Prostate gland (tissue), 2 donors: ENCODE measurements around the gene UBA52. TPM values are rescaled to one million over a fixed set of nuclear protein-coding genes. Genes with fewer than 3 reads are reported as not detected.

Experiments
- DNase-seq: peaks from one replicate; pipeline ENCODE4 v3.0.0-alpha.2; 2019; ENCODE audit warnings: low spot score
- H3K27ac ChIP-seq, 2 donors: fragments of 200-600 bp; sonication (generic); 2 replicates each; pipeline ENCODE4 v1.5.1; 2017 to 2019
- H3K27me3 ChIP-seq: fragments of 200-600 bp; sonication (generic); replicated peaks from 2 replicates; pipeline ENCODE4 v1.5.1; 2019; ENCODE audit not compliant: insufficient read depth
- H3K36me3 ChIP-seq, 2 donors: fragments of 200-600 bp; sonication (generic); 1 replicate in 1 of 2; 2 replicates in 1 of 2; pipeline versions ENCODE4 v1.5.1 to v1.8.1; 2017 to 2019
- H3K4me1 ChIP-seq: fragments of 200-600 bp; sonication (generic); replicated peaks from 2 replicates; pipeline ENCODE4 v1.5.1; 2019
- H3K4me3 ChIP-seq, 2 donors: fragments of 200-600 bp; sonication (generic); 2 replicates each; pipeline ENCODE4 v1.5.1; 2017 to 2019
- H3K9me3 ChIP-seq: fragments of 200-600 bp; sonication (generic); 2 replicates; pipeline ENCODE4 v1.5.1; 2017
- POLR2A ChIP-seq: fragments of 450-650 bp; IDR thresholded peaks from one replicate; pipeline ENCODE4 v1.6.1; 2016; ENCODE audit warnings: antibody characterized with exemption, mild to moderate bottlenecking
- POLR2AphosphoS5 ChIP-seq: sonication (generic); formaldehyde crosslinking; IDR thresholded peaks from one replicate; pipeline ENCODE4 v1.6.1; 2017; ENCODE audit warnings: antibody characterized with exemption
- WGBS: methylation state at CpG from one replicate; pipeline ENCODE4 v1.1.5; 2018; 5-methylcytosine and 5-hydroxymethylcytosine counted together
- intact Hi-C: fragments of 100-400 bp; cut with DNase I; formaldehyde crosslinking; loops from one replicate; pipeline ENCODE4 v1.14.2; 2022
- total RNA-seq, 2 donors: library from RNA; depleted of rRNA; stranded (reverse); fragments of >200 nt; gene quantifications; one replicate each; pipeline ENCODE4 v1.1.0, GENCODE V29; 2016
- TF ChIP-seq, protein P1 (sequence below), 4 experiments: fragments of 200-600 bp in 2 of 4; fragments of 450-650 bp in 2 of 4; sonication (generic) in 2 of 4; IDR thresholded peaks; 1 replicate in 3 of 4; 2 replicates in 1 of 4; pipeline ENCODE4 v1.5.1; 2016 to 2019; ENCODE audit warnings: antibody characterized with exemption in 4 of 4, mild to moderate bottlenecking in 2 of 4, moderate library complexity in 2 of 4

Gene UBA52
- total RNA-seq, 2 donors from 2014 or later, result 646 to 738 TPM

DNA sequence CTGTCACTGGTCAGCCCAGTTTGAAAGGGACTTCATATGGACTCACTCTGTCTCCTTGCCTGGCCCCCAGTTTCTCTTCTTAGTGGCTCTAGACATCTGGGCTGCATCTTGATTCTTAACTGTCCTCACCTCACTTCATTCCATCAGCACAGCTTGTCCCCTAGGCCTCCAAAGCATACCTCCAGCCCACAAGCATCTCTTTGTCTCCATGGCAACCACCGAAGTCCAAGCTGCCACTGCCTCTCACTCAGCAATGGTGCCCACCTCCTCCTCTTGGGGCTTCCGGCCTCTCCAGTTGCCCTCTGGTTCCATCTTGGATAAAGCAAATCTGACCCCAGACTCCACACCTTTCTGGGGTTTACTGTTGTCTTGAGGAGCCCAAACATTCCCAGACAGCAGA, 55.2 kb downstream of the UBA52 start:
- intact Hi-C loops, result no loop called here
- Histone ChIP-seq H3K4me3 (no peak overlapping the region), H3K27ac (no peak overlapping the region), H3K36me3 (no peaks in the 10 kb centered on the region), H3K4me1 (no peaks in the 10 kb centered on the region), H3K9me3 (no peaks in the 10 kb centered on the region), H3K27me3 (no peaks in the 10 kb centered on the region)
- TF ChIP-seq POLR2A (no peak), POLR2AphosphoS5 (no peak)
- TF ChIP-seq, protein P1, sequence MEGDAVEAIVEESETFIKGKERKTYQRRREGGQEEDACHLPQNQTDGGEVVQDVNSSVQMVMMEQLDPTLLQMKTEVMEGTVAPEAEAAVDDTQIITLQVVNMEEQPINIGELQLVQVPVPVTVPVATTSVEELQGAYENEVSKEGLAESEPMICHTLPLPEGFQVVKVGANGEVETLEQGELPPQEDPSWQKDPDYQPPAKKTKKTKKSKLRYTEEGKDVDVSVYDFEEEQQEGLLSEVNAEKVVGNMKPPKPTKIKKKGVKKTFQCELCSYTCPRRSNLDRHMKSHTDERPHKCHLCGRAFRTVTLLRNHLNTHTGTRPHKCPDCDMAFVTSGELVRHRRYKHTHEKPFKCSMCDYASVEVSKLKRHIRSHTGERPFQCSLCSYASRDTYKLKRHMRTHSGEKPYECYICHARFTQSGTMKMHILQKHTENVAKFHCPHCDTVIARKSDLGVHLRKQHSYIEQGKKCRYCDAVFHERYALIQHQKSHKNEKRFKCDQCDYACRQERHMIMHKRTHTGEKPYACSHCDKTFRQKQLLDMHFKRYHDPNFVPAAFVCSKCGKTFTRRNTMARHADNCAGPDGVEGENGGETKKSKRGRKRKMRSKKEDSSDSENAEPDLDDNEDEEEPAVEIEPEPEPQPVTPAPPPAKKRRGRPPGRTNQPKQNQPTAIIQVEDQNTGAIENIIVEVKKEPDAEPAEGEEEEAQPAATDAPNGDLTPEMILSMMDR (IDR thresholded peaks at IDR 0.05), result no peak
- no peak for DNase-seq
- 65% methylated on average over 2 of the region's 2 CpGs for WGBS

Other genes starting within 250 kb of the UBA52 start
- 100 to 1,000 TPM; 157 to 215 TPM for gene LSM4, start 248.8 kb upstream of the UBA52 start, total RNA-seq
- 10 to 100 TPM; 18.0 to 37.3 TPM for gene PGPEP1, start 231.3 kb upstream of the UBA52 start, total RNA-seq
- 100 to 1,000 TPM in 1 of 2 donors, 10 to 100 TPM in 1; 49.6 to 136 TPM for gene GDF15, start 185.7 kb upstream of the UBA52 start, total RNA-seq
- 1 to 10 TPM; 1.6 to 5.5 TPM for gene LRRC25, start 174.2 kb upstream of the UBA52 start, total RNA-seq
- gene SSBP4, start 152.5 kb upstream of the UBA52 start, total RNA-seq, result 100 to 1,000 TPM in 1 of 2 donors, 10 to 100 TPM in 1; 71.5 to 120 TPM
- 100 to 1,000 TPM in 1 of 2 donors, 10 to 100 TPM in 1; 71.6 to 690 TPM for gene ISYNA1, start 133.7 kb upstream of the UBA52 start, total RNA-seq
- 10 to 100 TPM; 10.7 to 44.4 TPM for gene ELL, start 49.8 kb upstream of the UBA52 start, total RNA-seq
- 100 to 1,000 TPM; 326 to 536 TPM for gene FKBP8, start 28.3 kb upstream of the UBA52 start, total RNA-seq
- gene KXD1, start 14.0 kb upstream of the UBA52 start, total RNA-seq, result 100 to 1,000 TPM; 115 to 130 TPM
- gene REX1BD, start 16.9 kb downstream of the UBA52 start, total RNA-seq, result 100 to 1,000 TPM in 1 of 2 donors, 10 to 100 TPM in 1; 98.9 to 149 TPM
- gene CRLF1, start 34.9 kb downstream of the UBA52 start, total RNA-seq, result 10 to 100 TPM in 1 of 2 donors, 1 to 10 TPM in 1; 2.6 to 12.6 TPM
- gene TMEM59L, start 41.0 kb downstream of the UBA52 start, total RNA-seq, result 1 to 10 TPM in 1 of 2 donors, under 1 TPM in 1; 0.27 to 3.6 TPM
- 10 to 100 TPM in 1 of 2 donors, 1 to 10 TPM in 1; 9.1 to 18.4 TPM for gene KLHL26, start 65.2 kb downstream of the UBA52 start, total RNA-seq
- gene CRTC1, start 111.8 kb downstream of the UBA52 start, total RNA-seq, result 10 to 100 TPM in 1 of 2 donors, 1 to 10 TPM in 1; 6.7 to 24.4 TPM
- 1 to 10 TPM in 1 of 2 donors, under 1 TPM in 1; 0.09 to 2.0 TPM for gene COMP, start 219.4 kb downstream of the UBA52 start, total RNA-seq